ENCODE measurements around the gene ITPR1. TPM values are rescaled to one million over a fixed set of nuclear protein-coding genes. Genes with fewer than 3 reads are reported as not detected.
A peak's percentile ranks its signal among the peaks of the same experiment; 100 is the strongest.

The ITPR1 gene
- polyA plus RNA-seq, 1 of the 3 experiments (the other 2 are of a cell fraction), result 5.9 TPM

GRCh38 chr3:4504340-4505261, 11.5 kb downstream of the ITPR1 start:
- Histone ChIP-seq H3K9me2 (no peaks in the 10 kb centered on the region), H3K4me3 (ENCODE audit: low read depth in 2 of 2, low read length in 1 of 2) (peak overlapping the region; percentile 15 to 55; a peak in 3 of 4 replicates), H3F3A (replicated peaks; ENCODE audit: insufficient read depth) (no peaks in the 10 kb centered on the region), H3K9me3 (no peaks in the 10 kb centered on the region), H3K27ac (ENCODE audit: low read depth in 2 of 2, low read length in 1 of 2) (peak overlapping the region; percentile 39 to 89; a peak in 3 of 4 replicates), H3K36me3 (replicated peaks in 1 of 2; ENCODE audit: control insufficient read depth in 1 of 2, insufficient read depth in 2 of 2, low read length in 1 of 2) (peaks cover 0 to 4% of the 10 kb centered on the region in 2 experiments), H3K4me2 (peak overlapping the region; percentile 78), H3K79me2 (ENCODE audit: insufficient read depth) (no peaks in the 10 kb centered on the region), H3K27me3 (ENCODE audit: insufficient read depth) (no peaks in the 10 kb centered on the region), H3K4me1 (ENCODE audit: control insufficient read depth in 1 of 2, insufficient read depth in 2 of 2, low read depth in 1 of 2, low read length in 1 of 2) (peaks cover 9 to 54% of the 10 kb centered on the region in 2 experiments; a peak in 2 of 4 replicates), H2AFZ (ENCODE audit: low read depth) (peak overlapping the region; percentile 84), H4K20me1 (ENCODE audit: insufficient read depth) (no peaks in the 10 kb centered on the region), H3K9ac (no peak overlapping the region)
- 21% methylated on average over 14 of the region's 14 CpGs for WGBS (ENCODE audit: low lambda C conversion rate)
- TF ChIP-seq TCF12 (IDR thresholded peaks at IDR 0.05) (peak; percentile 47), CHD2 (IDR thresholded peaks at IDR 0.05; ENCODE audit: low read length, partially characterized antibody) (peak; percentile 82), FOXJ3 (CRISPR knock-in tag; IDR thresholded peaks at IDR 0.05) (peak; percentile 85), NFIC (IDR thresholded peaks at IDR 0.05; ENCODE audit: borderline replicate concordance) (peak; percentile 81), NRF1 (IDR thresholded peaks at IDR 0.05; ENCODE audit: low read depth, low read length) (no peak), POLR2AphosphoS5 (IDR thresholded peaks at IDR 0.05; ENCODE audit: low read depth, low read length) (peak; percentile 17; the same call in 1 of the 2 replicates), USF2 (IDR thresholded peaks at IDR 0.05; ENCODE audit: borderline replicate concordance, low read depth, low read length) (no peak), SIN3A (IDR thresholded peaks at IDR 0.05; ENCODE audit: borderline replicate concordance, low read depth, low read length) (no peak), GATA2 (CRISPR knock-in tag; IDR thresholded peaks at IDR 0.05) (peak; percentile 92), EP300 (IDR thresholded peaks at IDR 0.05; ENCODE audit: borderline replicate concordance in 1 of 2, low read depth in 1 of 2, low read length in 1 of 2) (peak in 1 of 2 experiments; percentile 84; a peak in 2 of 4 replicates), RAD21 (IDR thresholded peaks at IDR 0.05; ENCODE audit: low read length) (peak; percentile 18), RCOR1 (IDR thresholded peaks at IDR 0.05; ENCODE audit: low read length) (peak; percentile 83; the same call in 1 of the 2 replicates), MEF2A (IDR thresholded peaks at IDR 0.05; ENCODE audit: borderline replicate concordance, low read depth) (no peak), MXI1 (IDR thresholded peaks at IDR 0.05; ENCODE audit: low read depth, low read length) (peak; percentile 63; the same call in 1 of the 2 replicates)
- DNase-seq, result peak; percentile 61
- ChIA-PET CTCF (interaction anchor here (0.6 to 4.5 kb wide), 6 partner anchors 11 to 154 kb away, joined by 3 to 28 read pairs (median 12); partner anchors contain the start of gene ITPR1), POLR2A (interaction anchor here (0.6 to 6.8 kb wide), 6 partner anchors 8 to 92 kb away, joined by 3 to 49 read pairs (median 3); partner anchors contain the start of gene ITPR1)

All from SK-N-SH (cell line).